Endodermal cell (in vitro differentiated cells): ENCODE data around the gene SLC7A9. TPM values are rescaled to one million over a fixed set of nuclear protein-coding genes. Genes with fewer than 3 reads are reported as not detected.

ENCODE experiments used
- DNase-seq: peaks from one replicate; pipeline ENCODE4 v3.0.0-alpha.2; 2017
- H3K27ac ChIP-seq: 2 replicates; pipeline ENCODE4 v1.5.1; 2013; ENCODE audit warnings: mild to moderate bottlenecking, low read depth, low read length, moderate library complexity
- H3K27me3 ChIP-seq: 2 replicates; pipeline ENCODE4 v1.6.1; 2013; ENCODE audit warnings: mild to moderate bottlenecking, low read length, moderate library complexity; ENCODE audit not compliant: insufficient read depth, control insufficient read depth, poor library complexity, severe bottlenecking
- H3K36me3 ChIP-seq: 2 replicates; pipeline ENCODE4 v1.7.0; 2013; ENCODE audit warnings: mild to moderate bottlenecking, low read length, moderate library complexity; ENCODE audit not compliant: control insufficient read depth, insufficient read depth
- H3K4me1 ChIP-seq: one replicate; pipeline ENCODE4 v1.7.0; 2013; ENCODE audit warnings: low read length; ENCODE audit not compliant: control insufficient read depth, insufficient read depth
- H3K4me3 ChIP-seq: 2 replicates; pipeline ENCODE4 v1.5.1; 2013; ENCODE audit warnings: mild to moderate bottlenecking, low read length, moderate library complexity
- H3K9ac ChIP-seq: 2 replicates; pipeline ENCODE4 v1.6.1; 2013; ENCODE audit warnings: mild to moderate bottlenecking, low read length, moderate library complexity; ENCODE audit not compliant: poor library complexity, severe bottlenecking; ENCODE audit errors: extremely low read depth
- H3K9me3 ChIP-seq: 2 replicates; pipeline ENCODE4 v1.6.1; 2013; ENCODE audit warnings: mild to moderate bottlenecking, low read length, moderate library complexity; ENCODE audit not compliant: control insufficient read depth
- H3K27ac Mint-ChIP-seq: 2 replicates; pipeline ENCODE4 v1.8.0; 2020; ENCODE audit warnings: mixed read lengths
- H3K27me3 Mint-ChIP-seq: 2 replicates; pipeline ENCODE4 v1.8.0; 2021; ENCODE audit warnings: mild to moderate bottlenecking, mixed read lengths; ENCODE audit not compliant: insufficient read depth
- H3K36me3 Mint-ChIP-seq: 2 replicates; pipeline ENCODE4 v1.8.0; 2020; ENCODE audit warnings: low read depth, mixed read lengths
- H3K4me1 Mint-ChIP-seq: 2 replicates; pipeline ENCODE4 v1.8.0; 2020; ENCODE audit warnings: mixed read lengths
- H3K4me3 Mint-ChIP-seq: 2 replicates; pipeline ENCODE4 v1.8.0; 2020; ENCODE audit warnings: mild to moderate bottlenecking, moderate library complexity, mixed read lengths
- H3K9me3 Mint-ChIP-seq: 2 replicates; pipeline ENCODE4 v1.8.0; 2020; ENCODE audit warnings: mild to moderate bottlenecking, mixed read lengths
- CTCF ChIP-seq: fragments of 200-600 bp; sonication (generic); conservative IDR thresholded peaks from 2 replicates; pipeline ENCODE4 v1.5.0; 2021; ENCODE audit warnings: antibody characterized with exemption, mild to moderate bottlenecking
- WGBS, 2 experiments: methylation state at CpG; one replicate each; pipeline versions ENCODE4 v1.1.5 to v1.1.7; 2013; ENCODE audit warnings: missing lambda C conversion rate in 2 of 2, mixed read lengths in 1 of 2; ENCODE audit not compliant: insufficient coverage in 1 of 2, insufficient read length in 1 of 2; 5-methylcytosine and 5-hydroxymethylcytosine counted together
- total RNA-seq, 2 donors: library from RNA; stranded (reverse); fragmentation: NEBNext Ultra II Directional in 1 of 2; extraction: Animal tissue kit (Norgen Biotek cat#: 25700) in 1 of 2; gene quantifications; 2 replicates in 1 of 2; 3 replicates in 1 of 2; pipeline ENCODE4 v1.2.1, GENCODE V29; 2021

Gene SLC7A9
- total RNA-seq, 2 donors from 2014 or later: 0.18 TPM; not detected in 1

- H3K4me3 ChIP-seq: no peak overlapping the region
- no peak overlapping the region for H3K4me3 Mint-ChIP-seq
- H3K36me3 ChIP-seq: no peaks in the 10 kb centered on the region
- 79 to 91% methylated on average over 9 to 15 of the region's 15 CpGs for WGBS, 2 experiments
- no peak for DNase-seq
- H3K9me3 ChIP-seq: no peaks in the 10 kb centered on the region
- no peaks in the 10 kb centered on the region for H3K27me3 ChIP-seq
- TF ChIP-seq CTCF: no peak
- no peaks in the 10 kb centered on the region for H3K4me1 ChIP-seq
- H3K4me1 Mint-ChIP-seq: peaks cover 3% of the 10 kb centered on the region
- no peaks in the 10 kb centered on the region for H3K27me3 Mint-ChIP-seq
- no peaks in the 10 kb centered on the region for H3K36me3 Mint-ChIP-seq
- no peak overlapping the region for H3K27ac Mint-ChIP-seq
- no peaks in the 10 kb centered on the region for H3K9me3 Mint-ChIP-seq
- peak overlapping the region; percentile 22 for H3K27ac ChIP-seq
- no peak overlapping the region for H3K9ac ChIP-seq
Observed at GRCh38 chr19:32813862-32814425, 55.6 kb downstream of the SLC7A9 start.

- no peaks in the 10 kb centered on the region for H3K27me3 Mint-ChIP-seq
- no peak overlapping the region for H3K4me3 ChIP-seq
- no peak for DNase-seq
- no peaks in the 10 kb centered on the region for H3K27me3 ChIP-seq
- H3K4me1 ChIP-seq: no peaks in the 10 kb centered on the region
- H3K27ac Mint-ChIP-seq: no peak overlapping the region
- H3K27ac ChIP-seq: no peak overlapping the region
- H3K9ac ChIP-seq: no peak overlapping the region
- no peaks in the 10 kb centered on the region for H3K9me3 ChIP-seq
- TF ChIP-seq CTCF: no peak
- H3K4me3 Mint-ChIP-seq: no peak overlapping the region
- no peaks in the 10 kb centered on the region for H3K36me3 ChIP-seq
- peaks cover 3% of the 10 kb centered on the region for H3K4me1 Mint-ChIP-seq
- H3K9me3 Mint-ChIP-seq: no peaks in the 10 kb centered on the region
- WGBS, 2 experiments: 91 to 93% methylated on average over 2 to 3 of the region's 3 CpGs
- no peaks in the 10 kb centered on the region for H3K36me3 Mint-ChIP-seq
Observed at GRCh38 chr19:32812571-32812970, 57.0 kb downstream of the SLC7A9 start.

DNA sequence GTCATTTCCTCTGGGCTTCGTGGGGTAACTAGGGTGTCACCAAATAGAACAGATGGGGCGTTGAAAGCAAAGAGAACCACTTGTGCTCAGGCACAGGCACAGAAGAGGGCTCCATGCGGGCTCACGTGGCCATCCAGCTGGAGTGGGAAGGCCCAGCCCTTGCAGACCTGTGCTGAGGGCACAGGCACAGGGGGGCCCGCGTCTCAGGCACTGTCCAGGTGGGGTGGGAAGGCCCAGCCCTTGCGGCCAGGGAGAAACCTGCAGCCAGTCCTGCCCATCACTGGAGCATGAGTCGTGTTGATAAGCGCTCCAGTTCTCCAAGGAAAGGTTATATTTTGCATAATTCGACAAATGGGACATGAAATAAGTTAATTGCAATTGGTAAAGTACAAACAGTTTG lies 57.5 kb downstream of the SLC7A9 start:
- DNase-seq: no peak
- H3K27ac ChIP-seq: no peak overlapping the region
- no peaks in the 10 kb centered on the region for H3K4me1 ChIP-seq
- no peaks in the 10 kb centered on the region for H3K9me3 Mint-ChIP-seq
- H3K36me3 ChIP-seq: no peaks in the 10 kb centered on the region
- no peaks in the 10 kb centered on the region for H3K27me3 Mint-ChIP-seq
- no peaks in the 10 kb centered on the region for H3K9me3 ChIP-seq
- TF ChIP-seq CTCF: no peak
- H3K4me3 Mint-ChIP-seq: no peak overlapping the region
- H3K4me1 Mint-ChIP-seq: peaks cover 3% of the 10 kb centered on the region
- no peaks in the 10 kb centered on the region for H3K27me3 ChIP-seq
- no peak overlapping the region for H3K9ac ChIP-seq
- 92 to 100% methylated on average over 3 to 10 of the region's 10 CpGs for WGBS, 2 experiments
- no peaks in the 10 kb centered on the region for H3K36me3 Mint-ChIP-seq
- no peak overlapping the region for H3K27ac Mint-ChIP-seq
- no peak overlapping the region for H3K4me3 ChIP-seq
